B cell (primary cell): Measurements from ENCODE around the gene UBE3C. TPM values are rescaled to one million over a fixed set of nuclear protein-coding genes. Genes with fewer than 3 reads are reported as not detected.
A peak's percentile ranks its signal among the peaks of the same experiment; 100 is the strongest.

Experiments used
- ATAC-seq: fragments of 200-7000 bp; cut with Tn5 transposase; one replicate; pipeline ENCODE4 v1.10.0; 2021; ENCODE audit warnings: low read depth, mild to moderate bottlenecking, moderate number of reproducible peaks, moderate library complexity
- CTCF ChIA-PET: fragments of 350-600 bp; sonication (Branson Sonifier 250); formaldehyde crosslinking; loops from one replicate; lab custom pipeline; 2021; ENCODE audit warnings: antibody characterized with exemption, inconsistent platforms; lab: Charles Lee
- POLR2A ChIA-PET: fragments of 350-600 bp; sonication (Branson Sonifier 250); formaldehyde crosslinking; loops from one replicate; lab custom pipeline; 2021; ENCODE audit warnings: antibody characterized with exemption; lab: Charles Lee
- DNase-seq: peaks from one replicate; pipeline ENCODE4 v3.0.0; 2013
- H2AFZ ChIP-seq: 2 replicates; pipeline ENCODE4 v1.6.1; 2012; ENCODE audit warnings: mild to moderate bottlenecking, low read depth, low read length; ENCODE audit not compliant: insufficient read depth, poor library complexity, severe bottlenecking
- H3K27ac ChIP-seq, 2 donors: 1 replicate in 1 of 2; 2 replicates in 1 of 2; pipeline ENCODE4 v1.5.1; 2012 to 2013; ENCODE audit warnings: low read length in 2 of 2, mild to moderate bottlenecking in 2 of 2, moderate library complexity in 1 of 2
- H3K27me3 ChIP-seq, 4 experiments: fragments of 200-600 bp in 1 of 4; sonication (generic) in 1 of 4; replicated peaks in 1 of 4; 1 replicate in 2 of 4; 2 replicates in 2 of 4; pipeline versions ENCODE4 v1.6.1 to v1.7.0; 2013 to 2016; ENCODE audit warnings: low read length in 3 of 4, mild to moderate bottlenecking in 2 of 4, mixed read lengths in 1 of 4, moderate library complexity in 1 of 4; ENCODE audit not compliant: insufficient read depth in 4 of 4, control insufficient read depth in 3 of 4; ENCODE audit errors: control extremely low read depth in 1 of 4
- H3K36me3 ChIP-seq, 2 experiments: replicated peaks in 1 of 2; 1 replicate in 1 of 2; 2 replicates in 1 of 2; pipeline versions ENCODE4 v1.6.1 to v1.7.1; 2013; ENCODE audit warnings: low read length in 1 of 2; ENCODE audit not compliant: insufficient read depth in 2 of 2, control insufficient read depth in 1 of 2; ENCODE audit errors: control extremely low read depth in 1 of 2, extremely low read depth in 1 of 2
- H3K4me1 ChIP-seq, 2 donors: fragments of 200-600 bp in 1 of 2; sonication (generic) in 1 of 2; 1 replicate in 1 of 2; 2 replicates in 1 of 2; pipeline versions ENCODE4 v1.5.1 to v1.6.1; 2013 to 2017; ENCODE audit warnings: low read length in 2 of 2; ENCODE audit not compliant: control insufficient read depth in 2 of 2, insufficient read depth in 2 of 2
- H3K4me2 ChIP-seq: replicated peaks from 2 replicates; pipeline ENCODE3; 2012; ENCODE audit warnings: mild to moderate bottlenecking, low read depth, low read length; ENCODE audit not compliant: poor library complexity, severe bottlenecking
- H3K4me3 ChIP-seq, 5 experiments: fragments of 200-600 bp in 1 of 5; sonication (generic) in 1 of 5; 1 replicate in 3 of 5; 2 replicates in 2 of 5; pipeline versions ENCODE4 v1.5.1 to v1.7.0; 2011 to 2016; ENCODE audit warnings: low read length in 4 of 5, mild to moderate bottlenecking in 4 of 5, low read depth in 2 of 5, control low read depth in 1 of 5, moderate library complexity in 1 of 5; ENCODE audit not compliant: insufficient read depth in 1 of 5; ENCODE audit errors: control extremely low read depth in 1 of 5, extremely low read depth in 1 of 5
- H3K79me2 ChIP-seq: fragments of 200-600 bp; sonication (generic); one replicate; pipeline ENCODE4 v1.6.0; 2016; ENCODE audit warnings: low read length; ENCODE audit not compliant: control insufficient read depth, insufficient read depth
- H3K9ac ChIP-seq: fragments of 200-600 bp; sonication (generic); 2 replicates; pipeline ENCODE4 v1.6.1; 2017; ENCODE audit warnings: mild to moderate bottlenecking, low read length, moderate library complexity
- H3K9me3 ChIP-seq, 3 donors: one replicate each; pipeline versions ENCODE4 v1.6.1 to v1.7.1; 2013; ENCODE audit warnings: low read length in 2 of 3; ENCODE audit not compliant: control insufficient read depth in 2 of 3, insufficient read depth in 1 of 3; ENCODE audit errors: control extremely low read depth in 1 of 3
- H4K20me1 ChIP-seq: 2 replicates; pipeline ENCODE4 v1.6.0; 2012; ENCODE audit warnings: mild to moderate bottlenecking, low read length; ENCODE audit not compliant: insufficient read depth, control insufficient read depth, poor library complexity, severe bottlenecking
- H3K27ac Mint-ChIP-seq: one replicate; pipeline ENCODE4 v1.8.0; 2021; ENCODE audit warnings: mixed read lengths
- H3K27me3 Mint-ChIP-seq: one replicate; pipeline ENCODE4 v1.8.0; 2021; ENCODE audit warnings: mixed read lengths
- H3K4me1 Mint-ChIP-seq: one replicate; pipeline ENCODE4 v1.8.0; 2021; ENCODE audit warnings: mixed read lengths
- H3K4me3 Mint-ChIP-seq: one replicate; pipeline ENCODE4 v1.8.0; 2021; ENCODE audit warnings: mixed read lengths
- H3K9me3 Mint-ChIP-seq: one replicate; pipeline ENCODE4 v1.8.0; 2022; ENCODE audit warnings: mixed read lengths; ENCODE audit not compliant: insufficient read depth
- EZH2 ChIP-seq: IDR thresholded peaks from 2 replicates; pipeline ENCODE4 v1.6.1; 2012; ENCODE audit warnings: borderline replicate concordance, low read depth, mild to moderate bottlenecking, moderate library complexity, low read length; ENCODE audit not compliant: insufficient read depth, poor library complexity, severe bottlenecking
- WGBS: methylation state at CpG from one replicate; pipeline ENCODE4 v1.1.5; 2013; ENCODE audit warnings: missing lambda C conversion rate; ENCODE audit not compliant: insufficient coverage; 5-methylcytosine and 5-hydroxymethylcytosine counted together
- intact Hi-C: fragments of 100-400 bp; cut with micrococcal nuclease; formaldehyde crosslinking; loops from one replicate; pipeline ENCODE4 v1.10.0; 2022
- polyA plus RNA-seq: library from polyadenylated mRNA; depleted of rRNA; stranded (reverse); fragments of >200 nt; gene quantifications from 2 replicates; pipeline ENCODE4 v1.2.3, GENCODE V29; 2012
- total RNA-seq, 2 donors: library from RNA; stranded (reverse); fragments of 120-200 nt in 1 of 2; gene quantifications; 1 replicate in 1 of 2; 2 replicates in 1 of 2; pipeline versions ENCODE4 v1.2.3 to v1.2.4, GENCODE V29; 2013 to 2022
- TF ChIP-seq, protein P1 (sequence below): fragments of 200-600 bp; IDR thresholded peaks from one replicate; pipeline ENCODE4 v1.8.0; 2022; ENCODE audit warnings: antibody characterized with exemption, mild to moderate bottlenecking

UBE3C gene
- total and polyA plus RNA-seq, 2 donors (not counting 1 experiment from before 2014, with no cell fraction given) = 17.8 to 66.5 TPM

DNA sequence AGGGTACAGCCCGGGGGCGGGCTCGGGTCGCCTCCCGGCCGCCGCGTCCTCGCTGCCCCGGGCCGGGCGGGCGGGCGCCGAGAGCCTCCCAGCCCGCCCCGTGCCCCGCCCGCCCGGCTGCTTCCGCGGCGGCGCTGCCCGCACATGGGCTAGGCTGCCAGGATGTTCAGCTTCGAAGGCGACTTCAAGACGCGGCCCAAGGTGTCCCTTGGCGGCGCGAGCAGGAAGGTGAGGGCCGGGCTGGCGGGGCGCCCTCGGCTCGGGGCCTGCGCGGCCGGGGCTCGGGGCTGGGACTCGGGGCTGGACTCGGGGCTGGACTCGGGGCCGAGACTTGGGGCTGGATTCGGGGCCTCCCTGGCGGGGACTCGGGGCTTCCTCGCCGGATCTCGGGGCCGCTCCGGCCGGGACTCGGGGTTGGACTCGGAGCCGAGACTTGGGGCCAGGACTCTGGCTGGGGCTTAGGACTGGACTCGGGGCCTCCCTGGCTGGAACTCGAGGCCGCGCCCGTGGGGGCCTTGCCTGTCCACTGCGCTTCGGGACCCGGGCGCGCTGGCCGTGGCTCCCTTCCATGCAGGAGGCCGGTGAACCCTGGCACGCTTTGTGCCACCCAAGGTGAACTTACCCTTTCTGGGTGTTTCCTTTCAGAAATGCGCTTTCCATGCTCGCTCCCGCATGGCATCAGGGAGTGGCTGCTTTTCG, 534 bp downstream of the UBE3C start:
- intact Hi-C loops = loop anchor here (5.0 kb wide), 2 partner anchors 497 to 1842 kb away; partner anchors contain the start of genes INSIG1 and RNF32
- WGBS = 1% methylated on average over 74 of the region's 74 CpGs
- TF ChIP-seq EZH2 = no peak
- TF ChIP-seq, protein P1, sequence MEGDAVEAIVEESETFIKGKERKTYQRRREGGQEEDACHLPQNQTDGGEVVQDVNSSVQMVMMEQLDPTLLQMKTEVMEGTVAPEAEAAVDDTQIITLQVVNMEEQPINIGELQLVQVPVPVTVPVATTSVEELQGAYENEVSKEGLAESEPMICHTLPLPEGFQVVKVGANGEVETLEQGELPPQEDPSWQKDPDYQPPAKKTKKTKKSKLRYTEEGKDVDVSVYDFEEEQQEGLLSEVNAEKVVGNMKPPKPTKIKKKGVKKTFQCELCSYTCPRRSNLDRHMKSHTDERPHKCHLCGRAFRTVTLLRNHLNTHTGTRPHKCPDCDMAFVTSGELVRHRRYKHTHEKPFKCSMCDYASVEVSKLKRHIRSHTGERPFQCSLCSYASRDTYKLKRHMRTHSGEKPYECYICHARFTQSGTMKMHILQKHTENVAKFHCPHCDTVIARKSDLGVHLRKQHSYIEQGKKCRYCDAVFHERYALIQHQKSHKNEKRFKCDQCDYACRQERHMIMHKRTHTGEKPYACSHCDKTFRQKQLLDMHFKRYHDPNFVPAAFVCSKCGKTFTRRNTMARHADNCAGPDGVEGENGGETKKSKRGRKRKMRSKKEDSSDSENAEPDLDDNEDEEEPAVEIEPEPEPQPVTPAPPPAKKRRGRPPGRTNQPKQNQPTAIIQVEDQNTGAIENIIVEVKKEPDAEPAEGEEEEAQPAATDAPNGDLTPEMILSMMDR = no peak
- no peaks in the 10 kb centered on the region for H3K27me3 Mint-ChIP-seq
- Histone ChIP-seq H3K4me1 (peaks cover 19 to 29% of the 10 kb centered on the region in 2 donors), H3K36me3 (peaks cover 9 to 25% of the 10 kb centered on the region in 2 experiments), H3K27ac (peak overlapping the region; percentile 64 to 90), H3K79me2 (peaks cover 47% of the 10 kb centered on the region), H3K9ac (peak overlapping the region; percentile 71), H2AFZ (peak overlapping the region; percentile 85), H3K4me3 (peak overlapping the region; percentile 36 to 88 (median 67)), H3K4me2 (peak overlapping the region; percentile 89), H4K20me1 (peaks cover 42% of the 10 kb centered on the region), H3K9me3 (no peaks in the 10 kb centered on the region), H3K27me3 (no peaks in the 10 kb centered on the region)
- POLR2A ChIA-PET = no interaction called here
- CTCF ChIA-PET = no interaction called here
- ATAC-seq (peak; percentile 68), DNase-seq (no peak)
- peak overlapping the region; percentile 76 for H3K27ac Mint-ChIP-seq
- peaks cover 44% of the 10 kb centered on the region for H3K4me1 Mint-ChIP-seq
- H3K9me3 Mint-ChIP-seq = no peaks in the 10 kb centered on the region
- H3K4me3 Mint-ChIP-seq = peak overlapping the region; percentile 85
